Chondrocyte (in vitro differentiated cells): ENCODE measurements around the gene SND1. TPM values are rescaled to one million over a fixed set of nuclear protein-coding genes. Genes with fewer than 3 reads are reported as not detected.
A peak's percentile ranks its signal among the peaks of the same experiment; 100 is the strongest.

ENCODE experiments used
- DNase-seq: peaks from one replicate; pipeline ENCODE4 v3.0.0; 2021; ENCODE audit warnings: mixed read lengths, low spot score
- H3K27ac Mint-ChIP-seq: one replicate; pipeline ENCODE4 v1.8.0; 2021; ENCODE audit warnings: mild to moderate bottlenecking, moderate library complexity, mixed read lengths; ENCODE audit not compliant: unreplicated experiment
- H3K27me3 Mint-ChIP-seq: 2 replicates; pipeline ENCODE4 v1.8.0; 2021; ENCODE audit warnings: low read depth, mixed read lengths
- H3K36me3 Mint-ChIP-seq: 2 replicates; pipeline ENCODE4 v1.8.0; 2021; ENCODE audit warnings: low read depth, mixed read lengths
- H3K4me1 Mint-ChIP-seq: 2 replicates; pipeline ENCODE4 v1.8.0; 2021; ENCODE audit warnings: low read depth, mild to moderate bottlenecking, mixed read lengths
- H3K4me3 Mint-ChIP-seq: one replicate; pipeline ENCODE4 v1.8.0; 2021; ENCODE audit warnings: mild to moderate bottlenecking, moderate library complexity, mixed read lengths; ENCODE audit not compliant: unreplicated experiment
- H3K9me3 Mint-ChIP-seq: 2 replicates; pipeline ENCODE4 v1.8.0; 2021; ENCODE audit warnings: low read depth, mixed read lengths
- total RNA-seq: library from RNA; stranded (reverse); gene quantifications from 3 replicates; pipeline ENCODE4 v1.2.1, GENCODE V29; 2021
- TF ChIP-seq, protein P1 (sequence below): fragments of 200-600 bp; sonication (generic); IDR thresholded peaks from 2 replicates; pipeline ENCODE4 v1.5.0; 2021; ENCODE audit warnings: antibody characterized with exemption, mild to moderate bottlenecking, moderate library complexity

Gene SND1
- total RNA-seq, 1 donor from 2014 or later = 229 TPM

DNA sequence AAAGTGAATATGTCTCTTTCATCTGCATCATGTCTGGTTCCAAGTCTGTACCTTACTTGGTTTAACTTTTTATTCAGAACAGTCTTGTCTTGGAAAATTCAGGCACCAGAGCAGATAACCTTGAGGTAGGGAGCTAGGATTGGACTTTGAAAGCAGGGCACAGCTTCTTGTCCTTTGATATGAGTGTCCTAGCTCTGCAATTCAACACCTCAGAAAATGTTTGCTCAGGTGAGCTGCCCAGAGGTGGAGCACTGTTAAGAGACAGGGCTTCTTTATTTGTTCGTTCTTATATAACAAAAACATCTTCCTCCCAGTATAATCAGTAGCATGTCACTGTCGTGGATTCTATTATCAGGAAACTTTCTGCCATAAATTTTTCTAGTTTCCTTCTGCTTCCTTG, 260.9 kb downstream of the SND1 start:
- no peak overlapping the region for H3K27ac Mint-ChIP-seq
- H3K4me1 Mint-ChIP-seq = peaks cover 19% of the 10 kb centered on the region
- H3K36me3 Mint-ChIP-seq = peaks cover 2% of the 10 kb centered on the region
- H3K4me3 Mint-ChIP-seq = no peak overlapping the region
- TF ChIP-seq, protein P1, sequence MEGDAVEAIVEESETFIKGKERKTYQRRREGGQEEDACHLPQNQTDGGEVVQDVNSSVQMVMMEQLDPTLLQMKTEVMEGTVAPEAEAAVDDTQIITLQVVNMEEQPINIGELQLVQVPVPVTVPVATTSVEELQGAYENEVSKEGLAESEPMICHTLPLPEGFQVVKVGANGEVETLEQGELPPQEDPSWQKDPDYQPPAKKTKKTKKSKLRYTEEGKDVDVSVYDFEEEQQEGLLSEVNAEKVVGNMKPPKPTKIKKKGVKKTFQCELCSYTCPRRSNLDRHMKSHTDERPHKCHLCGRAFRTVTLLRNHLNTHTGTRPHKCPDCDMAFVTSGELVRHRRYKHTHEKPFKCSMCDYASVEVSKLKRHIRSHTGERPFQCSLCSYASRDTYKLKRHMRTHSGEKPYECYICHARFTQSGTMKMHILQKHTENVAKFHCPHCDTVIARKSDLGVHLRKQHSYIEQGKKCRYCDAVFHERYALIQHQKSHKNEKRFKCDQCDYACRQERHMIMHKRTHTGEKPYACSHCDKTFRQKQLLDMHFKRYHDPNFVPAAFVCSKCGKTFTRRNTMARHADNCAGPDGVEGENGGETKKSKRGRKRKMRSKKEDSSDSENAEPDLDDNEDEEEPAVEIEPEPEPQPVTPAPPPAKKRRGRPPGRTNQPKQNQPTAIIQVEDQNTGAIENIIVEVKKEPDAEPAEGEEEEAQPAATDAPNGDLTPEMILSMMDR = no peak
- no peak for DNase-seq
- H3K9me3 Mint-ChIP-seq = no peaks in the 10 kb centered on the region
- no peaks in the 10 kb centered on the region for H3K27me3 Mint-ChIP-seq

DNA sequence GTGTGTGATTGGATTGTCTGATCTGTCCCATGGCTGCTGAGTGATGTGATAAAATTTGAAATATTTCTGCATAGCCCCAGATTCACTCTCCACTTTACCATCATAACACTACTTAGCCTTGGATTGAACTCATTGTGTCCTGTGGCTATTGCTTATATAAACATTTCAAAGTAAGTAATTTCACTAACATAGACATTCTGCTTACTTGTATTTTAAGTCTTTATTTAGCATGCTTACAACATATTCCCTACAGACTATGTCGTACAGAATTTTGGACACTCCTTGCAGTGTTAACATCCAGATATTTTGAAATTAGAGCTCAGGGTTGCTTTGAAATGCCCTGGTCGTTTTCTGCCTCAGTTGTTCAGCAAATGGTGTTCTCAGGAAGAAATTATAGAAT, 261.7 kb downstream of the SND1 start:
- Mint-ChIP-seq H3K27ac (no peak overlapping the region), H3K4me3 (no peak overlapping the region), H3K9me3 (no peaks in the 10 kb centered on the region), H3K4me1 (peaks cover 22% of the 10 kb centered on the region), H3K27me3 (no peaks in the 10 kb centered on the region), H3K36me3 (peaks cover under 1% of the 10 kb centered on the region)
- TF ChIP-seq, protein P1 = no peak
- no peak for DNase-seq

DNA sequence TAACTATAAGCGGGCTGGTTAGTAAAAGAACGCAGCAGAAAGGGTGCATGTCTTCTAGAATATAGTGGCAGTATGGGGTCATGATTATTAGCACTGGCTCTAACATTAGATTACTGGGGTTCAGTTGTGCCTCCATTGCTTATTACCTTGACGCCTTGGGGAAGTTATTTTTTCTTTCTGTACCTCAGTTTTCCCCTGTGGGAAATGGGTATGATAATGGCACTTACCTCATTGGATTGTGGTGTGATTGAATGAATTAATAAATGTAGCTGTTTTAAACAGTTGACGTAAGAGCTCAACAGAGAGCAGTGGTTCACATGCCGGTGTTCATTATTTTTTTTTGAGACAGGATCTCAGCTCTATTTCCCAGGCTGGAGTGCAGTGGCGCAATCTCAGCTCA, 262.7 kb downstream of the SND1 start:
- no peaks in the 10 kb centered on the region for H3K27me3 Mint-ChIP-seq
- TF ChIP-seq, protein P1 = no peak
- no peaks in the 10 kb centered on the region for H3K9me3 Mint-ChIP-seq
- H3K27ac Mint-ChIP-seq = no peak overlapping the region
- H3K4me1 Mint-ChIP-seq = peaks cover 24% of the 10 kb centered on the region
- H3K4me3 Mint-ChIP-seq = no peak overlapping the region
- no peaks in the 10 kb centered on the region for H3K36me3 Mint-ChIP-seq
- no peak for DNase-seq

DNA sequence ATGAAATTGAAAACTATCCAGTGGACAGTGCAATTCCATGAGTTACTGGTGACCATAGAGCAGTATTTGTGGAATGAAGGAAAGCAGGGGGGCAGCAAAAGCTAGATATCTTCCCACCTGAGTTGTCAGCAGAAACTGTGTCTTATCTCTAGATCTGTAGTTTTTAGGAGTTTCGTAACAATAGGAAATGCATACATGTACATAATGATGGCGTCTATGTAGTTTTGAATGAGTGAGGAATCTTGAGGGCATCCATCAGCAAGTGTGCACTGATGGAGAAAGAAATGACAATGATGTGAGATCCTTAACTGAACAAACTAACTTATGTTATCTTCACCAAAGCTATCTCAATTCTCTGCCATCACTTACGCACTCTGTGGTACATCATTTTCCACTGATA, 264.7 kb downstream of the SND1 start:
- no peak for DNase-seq
- TF ChIP-seq, protein P1 = no peak
- H3K4me3 Mint-ChIP-seq = no peak overlapping the region
- no peaks in the 10 kb centered on the region for H3K9me3 Mint-ChIP-seq
- no peaks in the 10 kb centered on the region for H3K36me3 Mint-ChIP-seq
- H3K4me1 Mint-ChIP-seq = peaks cover 29% of the 10 kb centered on the region
- no peak overlapping the region for H3K27ac Mint-ChIP-seq
- H3K27me3 Mint-ChIP-seq = no peaks in the 10 kb centered on the region

DNA sequence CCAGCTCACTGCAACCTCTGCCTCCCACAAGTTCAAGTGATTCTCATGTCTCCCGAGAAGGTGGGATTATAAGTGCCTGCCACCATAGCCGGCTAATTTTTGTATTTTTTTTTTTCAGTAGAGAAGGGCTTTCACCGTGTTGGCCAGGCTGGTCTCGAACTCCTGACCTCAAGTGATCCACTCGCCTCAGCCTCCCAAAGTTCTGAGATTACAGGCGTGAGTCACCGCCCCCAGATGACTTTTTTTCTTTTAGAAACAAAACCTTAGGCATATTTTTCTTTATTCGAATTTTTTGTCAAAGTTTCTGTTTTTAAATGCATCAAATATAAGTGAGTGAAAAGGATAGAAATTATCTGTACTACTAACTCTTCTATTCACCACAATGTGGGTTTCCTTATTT, 266.1 kb downstream of the SND1 start:
- no peaks in the 10 kb centered on the region for H3K36me3 Mint-ChIP-seq
- no peak for DNase-seq
- peak overlapping the region; percentile 9 for H3K27ac Mint-ChIP-seq
- TF ChIP-seq, protein P1 = no peak
- no peaks in the 10 kb centered on the region for H3K27me3 Mint-ChIP-seq
- H3K4me3 Mint-ChIP-seq = no peak overlapping the region
- no peaks in the 10 kb centered on the region for H3K9me3 Mint-ChIP-seq
- H3K4me1 Mint-ChIP-seq = peaks cover 33% of the 10 kb centered on the region
